ENCODE measurements around the gene SMURF2. TPM values are rescaled to one million over a fixed set of nuclear protein-coding genes. Genes with fewer than 3 reads are reported as not detected.

The SMURF2 gene
- total RNA-seq, 1 experiment from 2014 or later = 24.7 TPM

GRCh38 chr17:64617125-64617780 lies 44.9 kb downstream of the SMURF2 start:
- Histone ChIP-seq H3K27ac (ENCODE audit: low read depth, low read length, poor library complexity, severe bottlenecking) (no peak overlapping the region), H3K4me1 (ENCODE audit: insufficient read depth, low read length, poor library complexity, severe bottlenecking) (no peaks in the 10 kb centered on the region), H3K9me3 (ENCODE audit: low read depth, low read length, poor library complexity, severe bottlenecking) (no peaks in the 10 kb centered on the region), H3K4me3 (ENCODE audit: low read depth, low read length, poor library complexity, severe bottlenecking) (no peak overlapping the region), H3K27me3 (replicated peaks; ENCODE audit: insufficient read depth, low read depth, low read length, poor library complexity) (no peaks in the 10 kb centered on the region), H3K36me3 (ENCODE audit: insufficient read depth, low read length, poor library complexity, severe bottlenecking) (no peaks in the 10 kb centered on the region)
- intact Hi-C loops (cut with micrococcal nuclease; ENCODE audit: unreplicated experiment) = no loop called here
- CTCF ChIA-PET = no interaction called here
- no peak for DNase-seq (ENCODE audit: low spot score)
- POLR2A ChIA-PET (ENCODE audit: low non-redundant PET) = no interaction called here
- TF ChIP-seq, protein P1, sequence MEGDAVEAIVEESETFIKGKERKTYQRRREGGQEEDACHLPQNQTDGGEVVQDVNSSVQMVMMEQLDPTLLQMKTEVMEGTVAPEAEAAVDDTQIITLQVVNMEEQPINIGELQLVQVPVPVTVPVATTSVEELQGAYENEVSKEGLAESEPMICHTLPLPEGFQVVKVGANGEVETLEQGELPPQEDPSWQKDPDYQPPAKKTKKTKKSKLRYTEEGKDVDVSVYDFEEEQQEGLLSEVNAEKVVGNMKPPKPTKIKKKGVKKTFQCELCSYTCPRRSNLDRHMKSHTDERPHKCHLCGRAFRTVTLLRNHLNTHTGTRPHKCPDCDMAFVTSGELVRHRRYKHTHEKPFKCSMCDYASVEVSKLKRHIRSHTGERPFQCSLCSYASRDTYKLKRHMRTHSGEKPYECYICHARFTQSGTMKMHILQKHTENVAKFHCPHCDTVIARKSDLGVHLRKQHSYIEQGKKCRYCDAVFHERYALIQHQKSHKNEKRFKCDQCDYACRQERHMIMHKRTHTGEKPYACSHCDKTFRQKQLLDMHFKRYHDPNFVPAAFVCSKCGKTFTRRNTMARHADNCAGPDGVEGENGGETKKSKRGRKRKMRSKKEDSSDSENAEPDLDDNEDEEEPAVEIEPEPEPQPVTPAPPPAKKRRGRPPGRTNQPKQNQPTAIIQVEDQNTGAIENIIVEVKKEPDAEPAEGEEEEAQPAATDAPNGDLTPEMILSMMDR (conservative IDR thresholded peaks at IDR 0.05; ENCODE audit: low read depth, low read length) = no peak
- no peak for TF ChIP-seq EZH2 (IDR thresholded peaks at IDR 0.05; ENCODE audit: borderline replicate concordance, low read depth, low read length, poor library complexity, severe bottlenecking)
- no TSS peak for BruUV-seq (replicated peaks)

DNA sequence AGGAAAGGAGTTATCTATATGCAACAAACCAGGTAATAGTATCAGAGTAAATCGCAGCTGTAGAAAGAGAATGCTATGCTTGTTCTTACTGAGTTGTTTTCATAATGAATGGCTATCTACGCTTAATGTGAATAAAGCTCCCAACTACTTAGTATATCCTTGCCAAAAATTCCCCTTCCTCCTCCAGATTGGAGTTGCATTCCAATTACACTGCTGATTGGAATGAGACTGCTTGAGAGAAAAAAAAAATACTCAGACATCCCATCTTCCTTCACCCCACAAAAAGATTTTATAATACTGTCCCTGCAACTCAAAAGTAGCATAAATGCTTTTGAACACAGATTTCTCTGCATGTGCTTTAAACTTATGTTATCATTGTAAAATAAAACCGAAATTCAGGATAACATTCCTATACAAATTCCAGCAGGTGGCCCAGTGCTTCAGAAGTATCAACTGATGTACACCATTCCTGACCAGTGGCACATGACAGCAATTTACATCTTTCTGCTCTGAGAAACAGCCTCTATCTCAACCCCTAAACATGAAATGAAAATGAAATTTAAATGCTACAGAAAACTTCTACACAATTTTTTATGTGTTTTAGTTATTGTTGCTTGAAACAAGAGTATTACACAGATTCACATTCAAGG lies 47.0 kb downstream of the SMURF2 start:
- CTCF ChIA-PET = no interaction called here
- no peak overlapping the region for H3K27ac ChIP-seq (ENCODE audit: low read depth, low read length, poor library complexity, severe bottlenecking)
- H3K9me3 ChIP-seq (ENCODE audit: low read depth, low read length, poor library complexity, severe bottlenecking) = no peaks in the 10 kb centered on the region
- H3K4me1 ChIP-seq (ENCODE audit: insufficient read depth, low read length, poor library complexity, severe bottlenecking) = no peaks in the 10 kb centered on the region
- POLR2A ChIA-PET (ENCODE audit: low non-redundant PET) = no interaction called here
- BruUV-seq (replicated peaks) = no TSS peak
- H3K4me3 ChIP-seq (ENCODE audit: low read depth, low read length, poor library complexity, severe bottlenecking) = no peak overlapping the region
- no peak for DNase-seq (ENCODE audit: low spot score)
- no peaks in the 10 kb centered on the region for H3K27me3 ChIP-seq (replicated peaks; ENCODE audit: insufficient read depth, low read depth, low read length, poor library complexity)
- TF ChIP-seq, protein P1 (conservative IDR thresholded peaks at IDR 0.05; ENCODE audit: low read depth, low read length) = no peak
- TF ChIP-seq EZH2 (IDR thresholded peaks at IDR 0.05; ENCODE audit: borderline replicate concordance, low read depth, low read length, poor library complexity, severe bottlenecking) = no peak
- intact Hi-C loops (cut with micrococcal nuclease; ENCODE audit: unreplicated experiment) = no loop called here
- no peaks in the 10 kb centered on the region for H3K36me3 ChIP-seq (ENCODE audit: insufficient read depth, low read length, poor library complexity, severe bottlenecking)

- H3K4me3 ChIP-seq (ENCODE audit: low read depth, low read length, poor library complexity, severe bottlenecking) = no peak overlapping the region
- ChIA-PET CTCF (no interaction called here), POLR2A (ENCODE audit: low non-redundant PET) (no interaction called here)
- no peak overlapping the region for H3K27ac ChIP-seq (ENCODE audit: low read depth, low read length, poor library complexity, severe bottlenecking)
- no peaks in the 10 kb centered on the region for H3K36me3 ChIP-seq (ENCODE audit: insufficient read depth, low read length, poor library complexity, severe bottlenecking)
- no peak for TF ChIP-seq EZH2 (IDR thresholded peaks at IDR 0.05; ENCODE audit: borderline replicate concordance, low read depth, low read length, poor library complexity, severe bottlenecking)
- TF ChIP-seq, protein P1 (conservative IDR thresholded peaks at IDR 0.05; ENCODE audit: low read depth, low read length) = no peak
- no peaks in the 10 kb centered on the region for H3K4me1 ChIP-seq (ENCODE audit: insufficient read depth, low read length, poor library complexity, severe bottlenecking)
- DNase-seq (ENCODE audit: low spot score) = no peak
- H3K27me3 ChIP-seq (replicated peaks; ENCODE audit: insufficient read depth, low read depth, low read length, poor library complexity) = no peaks in the 10 kb centered on the region
- BruUV-seq (replicated peaks) = no TSS peak
- no peaks in the 10 kb centered on the region for H3K9me3 ChIP-seq (ENCODE audit: low read depth, low read length, poor library complexity, severe bottlenecking)
- intact Hi-C loops (cut with micrococcal nuclease; ENCODE audit: unreplicated experiment) = no loop called here
Observed at GRCh38 chr17:64614266-64615027, 47.7 kb downstream of the SMURF2 start.

All from A673 (cell line).